Choroid plexus epithelial cell (primary cell): Measurements from ENCODE around the gene ACAD9.

ENCODE experiments used
- DNase-seq: peaks from one replicate; pipeline ENCODE4 v3.0.0-alpha.2; 2010; ENCODE audit warnings: low read depth
- H3K4me3 ChIP-seq: 2 replicates; pipeline ENCODE4 v1.5.1; 2011; ENCODE audit warnings: low read depth, mild to moderate bottlenecking, control low read depth, low read length, moderate library complexity
- CTCF ChIP-seq: conservative IDR thresholded peaks from 2 replicates; pipeline ENCODE4 v1.5.1; 2011; ENCODE audit warnings: low read depth, mild to moderate bottlenecking, control low read depth, inconsistent platforms, low read length, moderate library complexity

The ACAD9 gene

GRCh38 chr3:128940252-128940651 is 60.8 kb downstream of the ACAD9 start:
- DNase-seq, result no peak
- TF ChIP-seq CTCF, result no peak
- no peak overlapping the region for H3K4me3 ChIP-seq

DNA sequence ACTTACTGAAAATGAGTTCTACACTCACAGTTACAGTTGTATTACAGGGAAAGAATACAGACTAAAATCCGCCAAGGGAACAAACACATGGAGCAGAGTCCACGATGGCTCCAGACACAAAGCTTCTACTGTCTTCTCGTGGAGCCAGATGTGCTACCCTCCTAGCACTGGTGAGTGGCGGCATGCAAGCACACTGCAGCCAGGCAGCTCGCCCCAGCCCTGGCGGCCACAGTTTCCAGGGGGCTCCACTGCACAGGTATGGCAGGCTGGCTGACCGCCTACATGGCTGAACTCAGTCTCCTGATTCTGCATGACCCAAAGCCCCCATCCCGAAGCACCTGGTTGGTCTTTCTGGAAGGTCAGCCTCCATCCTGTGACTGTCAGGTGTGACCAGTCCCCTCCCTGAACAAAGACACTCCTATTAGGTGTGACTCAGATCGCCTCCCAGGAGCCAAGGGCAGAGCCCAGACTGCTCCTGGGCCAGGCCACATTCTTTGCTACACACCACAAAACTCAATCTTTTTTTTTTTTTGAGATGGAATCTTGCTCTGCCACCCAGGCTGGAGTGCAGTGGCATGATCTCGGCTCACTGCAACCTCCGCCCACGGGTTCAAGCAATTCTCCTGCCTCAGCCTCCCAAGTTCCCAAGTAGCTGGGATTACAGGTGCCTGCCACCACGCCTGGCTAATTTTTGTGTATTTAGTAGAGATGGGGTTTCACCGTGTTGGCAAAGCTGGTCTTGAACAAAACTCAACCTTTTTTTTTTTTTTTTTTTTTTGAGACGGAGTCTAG is 62.9 kb downstream of the ACAD9 start:
- no peak for DNase-seq
- TF ChIP-seq CTCF, result no peak
- H3K4me3 ChIP-seq, result no peak overlapping the region

GRCh38 chr3:128945041-128945877 is 65.8 kb downstream of the ACAD9 start:
- no peak overlapping the region for H3K4me3 ChIP-seq
- no peak for TF ChIP-seq CTCF
- DNase-seq, result no peak

DNA sequence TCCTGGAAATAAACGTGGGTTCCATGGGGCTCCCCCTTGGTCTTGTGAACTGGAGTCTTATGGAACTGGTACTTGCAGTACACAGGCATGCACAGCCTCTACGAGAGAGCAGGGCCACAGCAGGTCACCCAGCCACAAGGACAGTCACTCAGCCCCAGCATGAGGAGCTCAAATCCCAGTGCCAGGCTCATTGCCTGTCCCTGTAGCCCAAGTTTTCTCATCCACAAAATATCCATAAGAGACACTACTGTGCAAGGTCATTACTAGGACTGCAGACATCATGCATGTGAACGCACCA is 66.4 kb downstream of the ACAD9 start:
- TF ChIP-seq CTCF, result no peak
- DNase-seq, result no peak
- H3K4me3 ChIP-seq, result no peak overlapping the region

DNA sequence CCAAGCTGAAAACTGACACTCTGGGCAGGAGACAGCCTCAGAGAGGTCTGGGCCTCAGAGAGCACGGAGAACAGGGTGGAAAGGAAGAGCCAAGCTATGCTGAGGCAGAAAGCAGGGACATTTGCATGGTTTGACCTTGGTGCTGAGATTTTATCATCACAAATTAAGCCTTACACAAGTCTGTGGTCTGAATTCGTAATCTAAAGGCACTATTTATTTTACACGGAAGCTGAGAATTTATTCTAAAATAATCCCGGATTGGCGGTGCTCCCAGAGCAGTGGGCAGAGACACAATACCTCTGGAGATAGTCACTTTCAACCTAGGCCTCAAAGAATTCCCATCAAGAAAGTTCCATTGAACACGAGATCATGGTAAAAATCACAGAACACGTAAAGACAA is 67.0 kb downstream of the ACAD9 start:
- no peak overlapping the region for H3K4me3 ChIP-seq
- DNase-seq, result peak; percentile 9
- no peak for TF ChIP-seq CTCF

- DNase-seq, result no peak
- no peak overlapping the region for H3K4me3 ChIP-seq
- TF ChIP-seq CTCF, result no peak
Observed at GRCh38 chr3:128949158-128949557, 69.7 kb downstream of the ACAD9 start.
